MM.1S (cell line): ENCODE results near the gene TMA16.
A peak's percentile ranks its signal among the peaks of the same experiment; 100 is the strongest.

Source experiments
- DNase-seq: peaks from one replicate; pipeline ENCODE4 v3.0.0-alpha.2; 2015
- H2AFZ ChIP-seq: fragments of 300-600 bp; sonication (generic); 2 replicates; pipeline ENCODE4 v1.6.0; 2016; ENCODE audit warnings: antibody characterized with exemption, low read length
- H3F3A ChIP-seq: fragments of 300-600 bp; sonication (generic); 2 replicates; pipeline ENCODE4 v1.6.1; 2016; ENCODE audit warnings: mild to moderate bottlenecking, antibody characterized with exemption, low read length, moderate library complexity, mixed read lengths; ENCODE audit not compliant: insufficient read depth
- H3K27ac ChIP-seq: fragments of 300-600 bp; sonication (generic); 2 replicates; pipeline ENCODE4 v1.5.1; 2016; ENCODE audit warnings: mild to moderate bottlenecking, low read length
- H3K27me3 ChIP-seq: fragments of 300-600 bp; sonication (generic); replicated peaks from 2 replicates; pipeline ENCODE4 v1.6.0; 2016; ENCODE audit warnings: low read length; ENCODE audit not compliant: insufficient read depth
- H3K36me3 ChIP-seq: fragments of 300-600 bp; sonication (generic); replicated peaks from 2 replicates; pipeline ENCODE4 v1.6.1; 2016; ENCODE audit warnings: mild to moderate bottlenecking, low read length, mixed read lengths; ENCODE audit not compliant: insufficient read depth
- H3K4me1 ChIP-seq: fragments of 300-600 bp; sonication (generic); 2 replicates; pipeline ENCODE4 v1.6.1; 2016; ENCODE audit warnings: low read length, mixed read lengths
- H3K4me2 ChIP-seq: fragments of 300-600 bp; sonication (generic); 2 replicates; pipeline ENCODE4 v1.6.0; 2016; ENCODE audit warnings: low read depth, low read length
- H3K4me3 ChIP-seq: fragments of 300-600 bp; sonication (generic); 2 replicates; pipeline ENCODE4 v1.5.1; 2016; ENCODE audit warnings: low read length, mixed read lengths
- H3K79me2 ChIP-seq: fragments of 300-600 bp; sonication (generic); 2 replicates; pipeline ENCODE4 v1.6.1; 2016; ENCODE audit warnings: mixed run types, low read length, mixed read lengths
- H3K9ac ChIP-seq: fragments of 300-600 bp; sonication (generic); 2 replicates; pipeline ENCODE4 v1.6.1; 2016; ENCODE audit warnings: low read length, mixed read lengths
- H3K9me2 ChIP-seq: fragments of 300-600 bp; sonication (generic); replicated peaks from 2 replicates; pipeline ENCODE4 v1.6.1; 2016; ENCODE audit warnings: mild to moderate bottlenecking, low read length, mixed read lengths; ENCODE audit not compliant: insufficient read depth
- H3K9me3 ChIP-seq: fragments of 300-600 bp; sonication (generic); replicated peaks from 2 replicates; pipeline ENCODE4 v1.6.1; 2016; ENCODE audit warnings: mild to moderate bottlenecking, low read length, mixed read lengths; ENCODE audit not compliant: insufficient read depth
- H4K20me1 ChIP-seq: fragments of 300-600 bp; sonication (generic); 2 replicates; pipeline ENCODE4 v1.6.1; 2016; ENCODE audit warnings: mild to moderate bottlenecking, low read length, moderate library complexity, mixed read lengths; ENCODE audit not compliant: insufficient read depth
- EZH2 ChIP-seq: fragments of 300-600 bp; sonication (generic); optimal IDR thresholded peaks from 2 replicates; pipeline ENCODE3; 2017; ENCODE audit warnings: low read depth, mild to moderate bottlenecking, antibody characterized with exemption, low read length, mixed read lengths
- EZH2phosphoT487 ChIP-seq: fragments of 300-600 bp; sonication (generic); IDR thresholded peaks from 2 replicates; pipeline ENCODE4 v1.6.1; 2018; ENCODE audit warnings: antibody characterized with exemption, low read length
- TF ChIP-seq, protein P1 (sequence below): fragments of 300-600 bp; sonication (generic); IDR thresholded peaks from 2 replicates; pipeline ENCODE4 v1.5.1; 2016; ENCODE audit warnings: antibody characterized with exemption, low read length, mixed read lengths

Gene TMA16

DNA sequence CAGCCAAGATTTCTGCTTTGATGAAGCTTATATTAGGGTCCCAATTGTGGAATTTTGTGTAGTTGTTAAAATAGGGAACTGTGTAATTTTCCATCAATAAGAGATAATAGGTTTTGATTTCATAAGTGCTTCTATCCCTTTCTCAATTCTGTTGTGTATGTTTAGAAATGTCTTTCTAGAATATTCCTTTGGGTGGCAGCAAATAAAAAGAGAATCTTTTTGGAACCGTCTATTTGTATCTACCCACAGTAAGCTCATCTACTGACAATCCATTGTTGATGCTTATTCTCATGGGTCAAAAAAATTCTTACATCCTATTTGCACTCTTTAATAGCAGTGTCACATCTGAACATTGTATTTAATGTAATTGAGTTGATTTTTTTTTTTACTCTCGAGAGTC is 61.7 kb downstream of the TMA16 start:
- no peak overlapping the region for H3K4me3 ChIP-seq
- no peaks in the 10 kb centered on the region for H3K4me1 ChIP-seq

DNA sequence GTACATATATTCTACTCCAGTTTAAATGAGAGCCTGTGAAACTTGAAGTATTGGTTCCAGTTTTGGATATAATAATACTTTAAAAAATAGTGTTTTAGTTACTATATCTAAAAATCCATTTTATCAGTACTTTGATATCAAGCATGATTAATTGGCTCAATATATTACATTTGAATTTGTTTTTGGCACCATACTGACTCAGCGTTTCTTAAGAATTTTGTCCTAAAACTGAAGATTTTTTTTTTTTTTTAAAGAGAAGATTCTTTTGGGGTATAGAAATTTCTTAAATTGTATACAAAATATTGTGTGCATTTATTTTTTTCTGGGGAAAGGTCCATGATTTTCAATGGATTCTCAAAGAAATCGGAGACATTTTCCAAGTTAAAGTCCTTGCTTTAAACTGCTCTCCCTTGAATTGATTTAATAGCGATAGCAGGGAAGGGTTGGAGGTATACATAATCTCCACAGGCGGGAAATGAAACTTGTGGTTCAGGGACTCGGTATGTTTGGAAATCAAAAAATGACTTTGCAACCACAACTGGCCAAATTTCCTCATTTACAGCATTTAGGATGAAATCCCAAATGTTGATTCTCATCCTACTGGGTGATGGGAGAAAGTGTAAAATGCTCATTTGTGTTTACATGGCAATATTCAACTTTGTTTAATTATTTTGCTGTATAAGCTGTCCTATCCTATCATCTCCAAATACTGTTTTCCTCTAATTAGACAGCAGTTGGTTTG is 62.3 kb downstream of the TMA16 start:
- Histone ChIP-seq H3K4me1 (no peaks in the 10 kb centered on the region), H3K79me2 (no peaks in the 10 kb centered on the region), H3K27ac (no peak overlapping the region), H3F3A (no peaks in the 10 kb centered on the region), H3K9me2 (no peaks in the 10 kb centered on the region), H3K4me2 (no peak overlapping the region), H3K27me3 (no peaks in the 10 kb centered on the region), H3K9ac (no peak overlapping the region), H3K36me3 (no peaks in the 10 kb centered on the region), H4K20me1 (no peaks in the 10 kb centered on the region), H3K9me3 (no peaks in the 10 kb centered on the region), H2AFZ (no peak overlapping the region), H3K4me3 (no peak overlapping the region)
- TF ChIP-seq, protein P1, sequence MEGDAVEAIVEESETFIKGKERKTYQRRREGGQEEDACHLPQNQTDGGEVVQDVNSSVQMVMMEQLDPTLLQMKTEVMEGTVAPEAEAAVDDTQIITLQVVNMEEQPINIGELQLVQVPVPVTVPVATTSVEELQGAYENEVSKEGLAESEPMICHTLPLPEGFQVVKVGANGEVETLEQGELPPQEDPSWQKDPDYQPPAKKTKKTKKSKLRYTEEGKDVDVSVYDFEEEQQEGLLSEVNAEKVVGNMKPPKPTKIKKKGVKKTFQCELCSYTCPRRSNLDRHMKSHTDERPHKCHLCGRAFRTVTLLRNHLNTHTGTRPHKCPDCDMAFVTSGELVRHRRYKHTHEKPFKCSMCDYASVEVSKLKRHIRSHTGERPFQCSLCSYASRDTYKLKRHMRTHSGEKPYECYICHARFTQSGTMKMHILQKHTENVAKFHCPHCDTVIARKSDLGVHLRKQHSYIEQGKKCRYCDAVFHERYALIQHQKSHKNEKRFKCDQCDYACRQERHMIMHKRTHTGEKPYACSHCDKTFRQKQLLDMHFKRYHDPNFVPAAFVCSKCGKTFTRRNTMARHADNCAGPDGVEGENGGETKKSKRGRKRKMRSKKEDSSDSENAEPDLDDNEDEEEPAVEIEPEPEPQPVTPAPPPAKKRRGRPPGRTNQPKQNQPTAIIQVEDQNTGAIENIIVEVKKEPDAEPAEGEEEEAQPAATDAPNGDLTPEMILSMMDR, result no peak
- TF ChIP-seq EZH2phosphoT487, result no peak
- no peak for DNase-seq

More for the DNA sequence above, 61.7 kb downstream of the TMA16 start:
- no peaks in the 10 kb centered on the region for H3K9me2 ChIP-seq
- no peak overlapping the region for H3K4me2 ChIP-seq
- no peaks in the 10 kb centered on the region for H3K79me2 ChIP-seq
- no peaks in the 10 kb centered on the region for H3F3A ChIP-seq
- H3K27ac ChIP-seq, result no peak overlapping the region
- no peak for DNase-seq
- H2AFZ ChIP-seq, result no peak overlapping the region
- no peaks in the 10 kb centered on the region for H4K20me1 ChIP-seq
- H3K9ac ChIP-seq, result no peak overlapping the region
- no peaks in the 10 kb centered on the region for H3K9me3 ChIP-seq
- no peaks in the 10 kb centered on the region for H3K27me3 ChIP-seq
- no peak for TF ChIP-seq EZH2phosphoT487
- TF ChIP-seq EZH2, result no peak
- TF ChIP-seq, protein P1, result peak; percentile 22; the same call in 1 of the 2 replicates
- H3K36me3 ChIP-seq, result no peaks in the 10 kb centered on the region

GRCh38 chr4:163558539-163559044 is 64.1 kb downstream of the TMA16 start:
- Histone ChIP-seq H2AFZ (no peak overlapping the region), H3K4me2 (no peak overlapping the region)

GRCh38 chr4:163562496-163562895 is 68.0 kb downstream of the TMA16 start:
- Histone ChIP-seq H3K36me3 (no peaks in the 10 kb centered on the region), H3K79me2 (no peaks in the 10 kb centered on the region), H3K4me1 (no peaks in the 10 kb centered on the region), H3K9me3 (no peaks in the 10 kb centered on the region), H3K27me3 (no peaks in the 10 kb centered on the region), H4K20me1 (no peaks in the 10 kb centered on the region), H2AFZ (no peak overlapping the region), H3K4me3 (no peak overlapping the region), H3F3A (no peaks in the 10 kb centered on the region), H3K9ac (no peak overlapping the region), H3K27ac (no peak overlapping the region), H3K9me2 (no peaks in the 10 kb centered on the region), H3K4me2 (no peak overlapping the region)
- TF ChIP-seq EZH2, result no peak
- DNase-seq, result no peak

More at GRCh38 chr4:163558539-163559044, 64.1 kb downstream of the TMA16 start:
- TF ChIP-seq EZH2phosphoT487, result no peak
- no peaks in the 10 kb centered on the region for H3K9me3 ChIP-seq
- H3K4me1 ChIP-seq, result no peaks in the 10 kb centered on the region
- H3F3A ChIP-seq, result no peaks in the 10 kb centered on the region
- no peak overlapping the region for H3K9ac ChIP-seq
- H3K27me3 ChIP-seq, result no peaks in the 10 kb centered on the region
- H3K36me3 ChIP-seq, result no peaks in the 10 kb centered on the region
- no peaks in the 10 kb centered on the region for H3K79me2 ChIP-seq
- no peak for DNase-seq
- no peaks in the 10 kb centered on the region for H3K9me2 ChIP-seq
- H4K20me1 ChIP-seq, result no peaks in the 10 kb centered on the region
- no peak overlapping the region for H3K27ac ChIP-seq
- no peak overlapping the region for H3K4me3 ChIP-seq
